Vagina (tissue), 2 donors: Measurements from ENCODE around the gene C1QTNF1.

ENCODE experiments used
- CTCF ChIP-seq, 3 experiments: fragments of 450-650 bp in 2 of 3; fragments of 200-600 bp in 1 of 3; sonication (generic) in 1 of 3; IDR thresholded peaks; one replicate each; pipeline ENCODE4 v1.5.1; 2017 to 2019; ENCODE audit warnings: antibody characterized with exemption in 3 of 3, mild to moderate bottlenecking in 2 of 3, moderate library complexity in 2 of 3
- POLR2A ChIP-seq, 2 donors: fragments of 450-650 bp; IDR thresholded peaks; one replicate each; pipeline ENCODE4 v1.6.1; 2017; ENCODE audit warnings: antibody characterized with exemption in 2 of 2, mild to moderate bottlenecking in 2 of 2, moderate library complexity in 2 of 2
- POLR2AphosphoS5 ChIP-seq, 2 donors: sonication (generic); formaldehyde crosslinking; IDR thresholded peaks; one replicate each; pipeline ENCODE4 v1.9.0; 2017; ENCODE audit warnings: antibody characterized with exemption in 2 of 2, mild to moderate bottlenecking in 2 of 2, low read depth in 1 of 2; ENCODE audit not compliant: insufficient read depth in 1 of 2

- TF ChIP-seq CTCF (IDR thresholded peaks at IDR 0.05) (no peak), POLR2A (IDR thresholded peaks at IDR 0.05) (no peak), POLR2AphosphoS5 (IDR thresholded peaks at IDR 0.05; ENCODE audit: insufficient read depth in 1 of 2, low read depth in 1 of 2) (no peak)
These were observed 11.0 kb downstream of the C1QTNF1 start for GRCh38 chr17:79034931-79035485.
